HG02759 (cell line): ENCODE measurements around the gene PRDM16.

Experiments used
- ATAC-seq: cut with Tn5 transposase; IDR thresholded peaks from one replicate; pipeline ENCODE4 v1.9.1; 2021; ENCODE audit warnings: mild to moderate bottlenecking, moderate library complexity; ENCODE audit not compliant: unreplicated experiment

Gene PRDM16

DNA sequence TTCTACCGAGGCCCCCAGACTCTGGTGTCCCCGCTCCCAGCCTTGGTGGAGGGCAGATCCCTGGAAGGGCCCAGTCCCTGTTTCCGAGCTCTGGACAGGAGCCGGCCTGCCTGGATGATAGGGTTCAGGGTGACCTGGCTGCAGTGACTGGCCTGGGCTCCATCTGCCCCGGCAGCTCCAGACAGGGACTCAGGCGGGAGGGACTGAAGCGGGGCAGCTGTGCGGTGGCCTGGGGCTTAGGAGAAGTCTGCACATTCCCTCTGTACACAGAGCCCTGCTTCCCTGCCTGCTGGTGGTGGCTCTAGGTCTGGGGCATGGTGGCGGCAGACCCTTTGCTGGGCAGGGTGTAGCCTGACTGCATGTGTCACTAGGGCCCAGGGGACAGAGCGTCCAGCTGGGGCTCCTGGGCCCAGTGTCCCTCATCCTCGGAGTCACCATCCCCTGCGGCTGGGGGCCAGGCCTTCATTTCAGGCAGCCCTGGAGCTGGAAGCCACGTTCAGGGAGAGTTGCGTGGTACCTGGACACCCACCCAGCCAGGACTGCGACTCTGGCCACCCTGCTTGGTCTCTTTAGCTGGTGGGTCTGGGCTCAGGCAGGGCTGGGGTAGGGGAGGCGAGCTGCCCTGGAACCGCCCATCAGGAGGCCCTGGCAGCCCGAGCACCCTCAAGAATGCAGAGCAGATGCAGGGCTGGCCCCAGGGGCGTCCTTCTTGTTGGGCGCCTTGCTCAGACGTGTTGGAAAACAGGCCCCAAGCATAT is 395.1 kb downstream of the PRDM16 start:
- ATAC-seq, result no peak

DNA sequence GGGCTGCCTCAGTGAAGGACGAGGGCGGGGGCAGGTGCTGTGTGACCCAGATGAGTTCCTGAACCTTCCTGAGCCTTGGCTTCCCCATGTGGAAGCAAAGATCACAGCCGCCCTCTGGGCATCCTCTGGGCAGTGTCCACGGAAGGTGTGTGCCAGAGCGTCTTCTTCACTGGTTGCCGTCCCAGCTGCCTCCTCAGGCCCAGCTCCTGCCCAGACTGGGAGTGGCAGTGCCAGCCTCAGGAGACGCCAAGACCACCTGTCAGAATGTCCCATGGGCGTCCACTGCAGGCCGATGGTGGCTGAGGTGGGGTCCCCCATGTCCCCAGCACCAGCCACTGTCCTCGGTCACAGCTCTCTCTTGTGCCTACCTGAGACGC is 395.6 kb downstream of the PRDM16 start:
- ATAC-seq, result no peak

DNA sequence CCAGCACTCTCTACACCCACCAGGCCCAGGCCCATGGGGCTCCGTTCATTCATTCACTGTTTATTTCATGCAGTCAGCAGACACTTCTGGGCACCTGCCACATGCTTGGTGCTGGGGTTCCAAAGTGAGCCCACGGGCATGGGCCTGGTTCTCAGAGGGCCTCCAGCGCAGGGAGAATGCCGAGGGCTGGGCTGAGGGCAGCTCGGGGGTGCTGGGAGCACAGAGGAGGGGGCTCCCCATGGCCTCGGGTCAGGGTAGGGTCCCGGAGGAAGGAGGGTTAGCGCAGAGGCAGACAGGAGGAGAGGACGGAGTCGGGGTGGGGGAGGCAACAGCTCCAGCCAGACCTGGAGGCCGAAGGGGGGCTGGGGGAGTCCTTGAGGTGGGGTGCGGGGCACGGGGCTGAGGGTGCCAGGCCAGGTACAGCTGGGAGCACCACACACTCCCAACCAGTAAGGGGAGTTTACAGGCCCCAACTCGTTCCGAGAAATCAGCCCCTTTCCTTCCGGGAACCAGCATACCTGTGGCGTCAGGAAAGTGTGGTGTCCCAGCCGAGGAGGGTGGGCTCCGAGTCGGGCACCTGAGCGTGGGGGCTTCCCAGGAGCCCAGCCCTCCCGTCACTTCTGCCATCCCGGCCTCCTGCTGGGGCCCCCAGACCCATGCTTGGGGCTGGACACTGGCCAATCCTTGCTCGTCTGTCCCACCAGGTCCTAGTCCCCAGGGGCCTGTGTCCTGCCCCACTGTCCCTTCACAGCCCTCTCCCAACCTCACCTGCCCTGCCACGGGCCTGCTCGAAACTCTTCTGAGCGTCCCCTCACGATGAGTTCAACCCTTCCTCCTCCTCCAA is 396.3 kb downstream of the PRDM16 start:
- ATAC-seq, result no peak

DNA sequence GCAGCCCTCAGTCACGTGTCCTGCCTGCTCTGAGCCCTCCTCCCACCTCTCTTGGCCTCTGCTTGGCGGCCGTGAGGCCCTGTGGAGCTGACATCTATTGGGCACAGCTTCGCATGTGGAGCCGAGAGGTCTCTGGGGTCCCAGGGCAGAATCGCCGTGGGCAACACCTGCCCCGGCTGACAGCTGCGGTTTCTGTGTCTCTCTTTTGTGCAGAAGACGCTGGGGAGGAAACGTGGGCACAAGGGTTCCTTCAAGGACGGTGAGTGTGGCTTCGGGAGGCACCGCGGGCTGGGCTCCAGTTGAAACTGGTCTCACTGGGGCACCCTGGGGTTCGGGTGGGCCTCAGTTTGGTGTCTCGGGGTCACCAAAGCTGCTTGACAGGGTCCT is 396.9 kb downstream of the PRDM16 start:
- no peak for ATAC-seq

DNA sequence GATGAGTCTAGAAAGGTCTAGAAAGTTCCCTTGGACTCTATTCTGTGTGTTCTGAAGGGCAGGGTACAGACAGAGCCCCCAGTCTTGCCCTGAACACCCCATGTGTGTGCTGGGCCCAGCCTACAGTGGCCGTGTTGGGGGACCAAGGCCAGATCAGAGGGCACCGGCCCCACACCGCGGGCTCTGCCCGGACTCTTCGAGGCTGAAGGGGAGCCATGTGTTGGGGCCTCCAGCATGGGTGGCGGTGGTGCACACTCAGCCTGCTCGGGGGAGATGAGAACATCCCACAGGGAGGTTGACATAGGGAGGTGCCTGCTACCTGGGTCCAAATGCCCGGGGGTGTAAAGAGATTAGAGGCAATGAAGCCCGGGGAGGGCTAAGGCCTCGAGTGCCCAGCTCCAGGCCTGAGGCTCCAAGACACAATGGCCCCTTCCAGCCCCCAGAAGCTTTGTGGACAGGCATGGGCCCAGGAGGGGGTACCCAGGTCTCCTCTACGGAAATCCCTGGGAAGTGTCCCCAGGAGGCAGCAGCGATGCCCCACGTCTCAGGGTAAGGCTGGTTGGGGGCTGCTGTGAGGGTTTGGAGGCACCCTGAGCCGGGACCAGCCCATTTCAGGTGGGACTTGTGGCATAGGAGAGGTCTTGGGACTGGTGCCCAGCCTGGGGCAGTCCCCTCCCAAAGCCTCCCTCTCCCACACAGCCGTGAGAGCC is 397.5 kb downstream of the PRDM16 start:
- ATAC-seq, result no peak

DNA sequence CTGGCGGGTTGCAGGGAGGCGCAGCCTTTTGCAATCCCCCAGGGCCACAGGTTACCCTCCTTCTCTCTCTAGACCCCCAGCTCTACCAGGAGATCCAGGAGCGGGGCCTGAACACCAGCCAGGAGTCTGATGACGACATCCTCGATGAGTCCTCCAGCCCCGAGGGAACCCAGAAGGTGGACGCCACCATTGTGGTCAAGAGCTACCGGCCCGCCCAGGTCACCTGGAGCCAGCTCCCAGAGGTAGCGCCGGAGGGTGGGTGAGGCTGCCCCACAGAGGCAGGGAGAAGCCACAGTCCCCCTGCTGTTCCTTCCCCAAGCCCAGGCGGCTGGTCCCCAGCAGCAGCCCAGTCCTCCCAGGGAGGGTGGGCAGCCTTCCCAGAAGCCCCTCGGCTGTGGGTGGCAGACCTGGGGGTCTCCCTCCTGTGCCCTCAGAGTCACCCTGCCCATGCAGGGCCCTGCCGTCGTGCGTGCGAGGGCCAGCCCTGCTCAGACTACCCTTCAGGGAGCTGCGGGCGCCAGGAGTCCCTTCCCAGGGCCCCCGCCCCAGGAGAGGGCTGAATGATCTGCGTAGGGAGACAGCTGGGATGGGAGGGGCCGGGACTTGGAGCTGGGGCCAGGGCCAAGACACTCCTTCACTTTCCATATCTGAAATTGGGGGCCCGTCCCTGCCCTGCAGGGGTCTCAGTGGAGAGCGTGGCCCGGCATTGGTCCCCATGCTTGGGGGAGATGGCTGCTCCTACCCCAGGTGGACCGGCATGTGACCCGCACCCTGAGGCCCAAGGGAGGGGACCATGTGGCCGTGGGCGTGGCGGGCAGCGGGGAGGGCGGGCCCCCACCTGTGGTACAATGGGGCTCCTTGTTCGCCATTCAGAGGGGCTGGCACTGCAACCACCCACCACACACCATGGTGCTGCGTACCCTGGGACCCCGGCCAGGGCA is 398.4 kb downstream of the PRDM16 start:
- ATAC-seq, result no peak

DNA sequence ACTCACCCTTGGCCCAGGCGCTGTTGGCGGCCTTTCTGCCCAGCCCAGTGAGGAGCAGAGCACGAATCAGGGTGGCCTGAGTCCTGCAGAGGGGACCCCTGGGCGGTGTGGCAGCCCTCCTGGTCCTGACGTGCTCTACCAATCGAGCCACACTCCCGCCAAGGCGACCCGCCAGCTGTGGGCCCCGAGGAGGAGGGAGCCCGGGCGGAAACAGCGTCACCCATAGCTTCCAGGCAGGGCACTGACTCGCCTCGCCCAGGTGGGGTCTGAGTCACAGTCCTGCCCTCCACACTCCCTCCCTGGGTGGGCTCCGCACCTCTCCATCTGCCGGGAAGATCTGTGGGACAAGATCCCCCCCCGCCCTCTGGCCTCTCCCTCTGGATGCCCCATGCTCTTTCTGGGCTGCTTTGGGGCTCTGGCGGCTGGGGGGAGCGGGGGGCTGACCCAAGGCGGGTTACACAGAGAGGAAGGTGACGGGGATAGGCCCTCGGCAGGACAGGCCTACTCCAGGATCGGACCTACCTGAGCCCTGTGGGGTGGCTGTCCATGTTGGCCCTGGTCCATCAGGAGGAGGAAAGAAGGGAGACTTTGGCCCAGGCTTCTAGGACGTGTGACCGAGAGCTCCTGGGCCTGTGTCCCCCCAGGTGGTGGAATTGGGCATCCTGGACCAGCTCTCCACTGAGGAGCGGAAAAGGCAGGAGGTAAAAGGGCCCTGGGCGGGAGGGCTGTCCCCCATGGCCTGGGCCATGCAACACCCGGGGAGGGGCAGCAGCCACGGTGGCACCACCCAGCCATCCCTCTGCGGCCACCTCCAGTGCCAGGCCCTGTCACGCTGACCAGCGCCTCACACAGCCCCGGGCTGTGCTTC is 399.5 kb downstream of the PRDM16 start:
- ATAC-seq, result no peak

DNA sequence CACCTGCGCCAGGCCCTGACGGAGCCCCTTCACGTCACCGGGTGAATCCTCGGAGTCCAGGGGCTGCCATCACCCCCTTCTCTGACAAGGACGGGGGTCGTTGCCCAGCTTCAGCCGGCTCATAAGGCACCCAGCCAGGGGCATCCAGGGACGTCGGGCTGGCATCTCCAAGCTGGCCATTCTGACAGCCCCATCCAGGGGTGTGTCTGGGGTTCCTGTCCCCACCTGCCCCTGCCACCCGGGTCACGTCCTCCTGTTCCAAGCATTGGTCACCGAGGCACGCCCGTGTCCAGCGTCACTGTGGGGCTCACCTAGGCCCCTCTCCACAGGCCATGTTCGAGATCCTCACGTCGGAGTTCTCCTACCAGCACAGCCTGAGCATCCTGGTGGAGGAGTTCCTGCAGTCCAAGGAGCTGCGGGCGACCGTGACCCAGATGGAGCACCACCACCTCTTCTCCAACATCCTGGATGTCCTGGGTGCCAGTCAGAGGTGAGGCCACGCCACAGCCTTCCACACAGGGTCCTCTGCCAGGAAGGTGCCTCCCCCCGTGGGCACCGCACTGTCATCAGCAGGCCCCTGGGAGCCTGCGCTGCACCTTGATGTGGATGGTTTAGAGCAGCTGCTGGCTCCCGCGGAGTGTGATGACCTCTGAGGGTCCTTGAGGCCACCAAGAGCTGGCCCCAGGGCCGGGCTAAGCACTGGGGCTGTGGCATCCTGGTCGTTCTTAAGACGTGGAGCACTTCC is 400.3 kb downstream of the PRDM16 start:
- ATAC-seq, result no peak

DNA sequence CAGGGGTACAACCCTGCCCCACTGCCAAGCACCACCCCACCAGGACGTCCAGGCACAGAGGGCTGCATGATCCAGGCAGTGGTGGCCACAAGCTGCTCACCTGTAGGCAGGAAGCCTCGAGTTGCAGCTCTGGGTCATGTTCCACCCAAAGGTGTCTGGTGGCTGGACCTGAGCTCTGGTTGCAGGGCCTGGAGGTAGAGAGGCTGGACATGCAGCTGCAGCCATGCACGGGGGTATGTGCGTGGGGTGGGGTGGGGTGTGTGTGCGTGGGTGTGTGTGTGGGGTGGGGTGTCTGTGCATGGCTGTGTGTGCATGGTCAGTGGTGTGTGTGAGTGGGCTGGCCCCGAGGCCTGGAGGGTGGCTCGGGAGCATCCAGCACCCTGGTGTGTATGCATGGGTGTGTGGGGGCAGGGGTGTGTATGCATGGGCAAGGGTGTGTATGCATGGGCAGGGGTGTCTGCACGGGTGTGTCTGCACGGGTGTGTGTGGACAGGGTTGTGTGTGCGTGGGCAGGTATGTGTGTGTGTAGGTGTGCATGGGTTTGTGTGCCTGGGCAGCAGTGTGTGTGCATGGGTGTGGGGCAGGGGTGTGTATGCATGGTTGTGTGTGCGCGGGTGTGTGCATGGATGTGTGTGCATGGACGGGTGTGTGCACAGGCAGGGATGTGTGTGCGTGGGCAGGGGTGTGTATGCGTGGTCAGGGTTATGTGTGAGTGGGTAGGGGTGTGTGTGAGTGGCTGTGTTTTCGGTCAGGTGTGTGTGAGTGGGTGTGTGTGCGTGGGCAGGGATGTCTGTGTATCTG is 401.0 kb downstream of the PRDM16 start:
- ATAC-seq, result no peak

DNA sequence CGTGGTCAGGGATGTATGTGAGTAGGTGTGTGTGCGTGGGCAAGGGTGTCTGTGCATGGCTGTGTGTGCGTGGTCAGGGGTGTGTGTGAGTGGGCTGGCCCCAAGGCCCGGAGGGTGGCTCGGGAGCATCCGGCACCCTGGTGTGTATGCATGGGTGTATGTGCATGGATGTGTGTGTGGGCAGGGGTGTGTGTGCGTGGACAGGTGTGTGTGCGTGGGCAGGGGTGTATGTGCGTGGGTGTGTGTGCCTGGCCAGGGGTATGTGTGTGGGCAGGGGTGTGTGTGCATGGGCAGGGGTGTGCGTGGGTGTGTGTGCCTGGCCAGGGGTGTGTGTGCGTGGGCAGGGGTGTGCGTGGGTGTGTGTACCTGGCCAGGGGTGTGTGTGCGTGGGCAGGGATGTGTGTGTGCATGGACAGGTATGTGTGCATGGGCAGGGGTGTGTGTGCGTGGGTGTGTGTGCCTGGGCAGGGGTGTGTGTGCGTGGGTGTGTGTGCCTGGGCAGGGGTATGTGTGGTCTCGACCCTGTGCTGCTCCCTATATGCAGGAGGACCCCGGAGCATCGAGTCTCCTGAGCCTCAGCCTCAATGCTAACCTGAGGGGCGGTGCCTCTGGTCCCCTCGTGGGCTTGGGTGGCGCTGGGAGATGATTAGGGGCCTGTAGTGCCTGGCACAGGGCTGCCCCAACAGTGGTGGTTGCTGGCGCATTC is 401.8 kb downstream of the PRDM16 start:
- ATAC-seq, result no peak

DNA sequence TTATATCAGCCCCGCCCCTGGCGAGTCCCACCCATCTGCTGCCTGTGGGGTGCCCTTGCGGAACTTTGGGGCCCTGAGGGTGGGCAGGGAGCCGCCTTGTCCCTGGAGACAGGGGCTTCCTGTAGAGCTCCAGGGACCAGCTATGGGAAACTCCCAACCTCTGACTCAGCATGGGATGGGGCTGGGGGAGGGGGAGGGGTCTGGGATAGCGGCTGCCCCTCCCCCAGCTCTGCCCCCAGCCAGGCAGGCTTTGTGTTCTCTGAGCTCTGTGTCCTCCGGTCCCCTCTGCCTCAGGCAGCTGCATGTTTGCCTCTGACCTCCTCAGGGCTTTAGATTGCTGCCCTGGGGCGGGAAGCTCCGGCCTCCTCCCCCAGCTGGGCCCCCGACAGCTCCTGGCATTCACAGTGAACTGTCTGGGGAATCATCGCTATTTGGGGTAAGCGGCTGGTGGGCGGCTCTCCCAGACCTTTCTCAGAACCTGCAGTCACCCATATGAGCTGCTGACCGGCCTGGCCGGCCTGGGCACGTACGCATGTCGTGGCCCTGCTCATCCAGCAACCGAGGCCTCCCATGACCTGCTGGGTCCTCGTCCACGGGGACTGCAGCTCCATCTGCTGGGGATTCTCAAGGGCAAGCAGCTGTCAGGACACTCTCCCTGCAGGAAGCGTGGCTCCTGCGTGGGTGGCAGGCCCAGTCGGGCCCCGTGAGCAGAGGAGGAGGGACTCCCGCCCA is 402.5 kb downstream of the PRDM16 start:
- no peak for ATAC-seq

DNA sequence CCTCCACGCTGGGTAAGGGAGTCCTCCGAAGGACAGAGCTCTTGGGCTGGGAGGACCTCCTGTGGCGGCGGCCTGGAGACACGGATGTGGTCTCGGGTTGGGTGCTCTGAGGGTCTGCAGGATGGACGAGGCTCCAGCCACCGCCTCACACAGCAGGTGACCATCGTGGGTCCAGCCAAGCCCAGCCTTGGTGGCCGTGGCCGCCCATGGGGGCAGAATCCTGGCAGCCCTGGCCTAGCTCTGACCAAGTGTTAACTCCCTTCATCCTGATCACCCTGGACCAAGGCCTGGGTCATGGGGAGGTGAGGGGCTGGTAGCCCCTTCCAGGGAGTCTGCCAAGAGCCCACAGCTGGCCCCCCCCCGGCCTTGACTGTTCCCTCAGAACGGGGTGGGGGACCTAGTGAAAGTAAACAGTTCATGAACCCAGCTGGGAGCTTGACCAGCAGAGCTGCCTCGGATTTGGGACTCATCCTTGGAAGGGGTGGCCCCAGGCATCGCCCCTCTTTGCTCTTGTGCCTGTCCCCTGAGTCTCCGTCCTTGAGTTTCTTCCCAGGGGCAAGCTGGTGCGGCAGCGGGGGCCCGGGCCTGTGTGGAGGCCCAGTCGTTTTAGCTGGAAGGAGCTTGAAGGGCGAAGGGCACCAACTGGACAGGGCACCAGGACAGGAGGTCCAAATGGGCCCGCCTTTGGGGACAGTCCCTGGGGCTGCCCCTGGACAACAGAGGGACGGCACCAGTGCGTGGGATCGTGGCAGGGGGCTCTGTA is 403.3 kb downstream of the PRDM16 start:
- no peak for ATAC-seq

DNA sequence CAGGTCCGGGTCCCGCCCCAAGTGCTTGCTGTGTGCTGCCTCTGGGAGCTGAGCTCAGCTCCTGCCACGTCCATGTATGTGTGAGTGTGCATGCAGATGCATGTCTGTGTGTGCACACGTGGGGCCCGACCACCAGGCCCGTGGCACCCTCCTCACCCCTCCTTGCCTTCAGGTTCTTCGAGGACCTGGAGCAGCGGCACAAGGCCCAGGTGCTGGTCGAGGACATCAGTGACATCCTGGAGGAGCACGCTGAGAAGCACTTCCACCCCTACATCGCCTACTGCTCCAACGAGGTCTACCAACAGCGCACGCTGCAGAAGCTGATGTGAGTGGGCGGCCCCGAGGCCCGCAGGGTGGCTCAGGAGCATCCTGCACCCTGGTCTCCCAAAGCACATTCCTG is 403.9 kb downstream of the PRDM16 start:
- ATAC-seq, result no peak

DNA sequence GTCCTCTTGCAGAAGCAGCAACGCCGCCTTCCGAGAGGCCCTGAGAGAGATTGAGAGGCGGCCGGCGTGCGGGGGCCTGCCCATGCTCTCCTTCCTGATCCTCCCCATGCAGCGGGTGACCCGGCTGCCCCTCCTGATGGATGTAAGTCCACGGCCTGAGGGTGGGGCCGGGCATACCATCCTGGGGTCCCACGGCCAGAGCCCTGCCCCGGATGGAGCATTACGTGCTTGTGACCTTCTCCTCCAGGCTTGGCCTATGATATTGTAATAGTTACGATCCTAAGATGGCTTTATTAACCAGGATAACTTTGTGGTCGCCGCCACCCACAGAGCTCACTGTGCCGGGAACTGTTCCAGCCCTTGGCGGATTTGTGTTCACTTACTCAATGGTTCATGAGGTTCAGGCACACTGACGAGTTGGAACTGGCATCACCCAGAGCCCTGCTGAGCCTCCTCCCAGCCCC is 404.4 kb downstream of the PRDM16 start:
- ATAC-seq, result no peak

DNA sequence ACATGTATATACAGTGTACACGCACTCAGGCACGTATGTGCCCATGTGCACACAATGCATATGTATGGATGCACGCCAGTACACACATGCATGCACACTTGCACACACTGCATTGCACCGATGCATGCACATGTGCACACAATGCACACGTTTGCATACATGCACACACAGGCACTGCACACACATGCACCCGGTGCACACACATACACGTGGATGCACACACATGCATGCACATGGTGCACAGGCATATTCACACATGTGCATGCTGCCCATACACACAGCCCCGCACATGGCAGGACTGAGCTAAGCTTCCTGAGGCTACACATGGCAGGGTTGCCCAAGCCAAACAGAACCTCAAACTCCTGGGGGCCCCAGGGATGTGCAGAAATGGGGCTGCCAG is 405.0 kb downstream of the PRDM16 start:
- ATAC-seq, result no peak

DNA sequence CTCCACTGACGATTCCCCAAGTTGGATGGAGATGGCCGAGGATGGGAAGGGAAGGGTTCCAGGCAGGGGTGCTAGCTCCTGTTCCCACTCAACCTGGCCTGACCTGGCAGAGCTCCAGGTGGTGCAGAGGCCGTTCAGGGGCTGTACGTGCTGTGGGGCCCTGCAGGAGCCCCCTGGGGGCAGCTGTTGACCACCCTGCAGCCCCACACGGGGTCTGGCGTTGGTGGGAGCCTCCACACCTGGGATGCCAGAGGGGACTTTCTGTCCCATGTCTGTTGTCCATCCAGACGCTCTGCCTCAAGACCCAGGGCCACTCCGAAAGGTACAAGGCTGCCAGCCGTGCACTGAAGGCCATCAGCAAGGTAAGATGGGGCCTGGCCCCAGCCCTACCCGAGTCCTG is 405.4 kb downstream of the PRDM16 start:
- no peak for ATAC-seq
